Thoracic aorta (tissue), 2 donors: ENCODE data around the gene ARFGAP2. TPM values are rescaled to one million over a fixed set of nuclear protein-coding genes. Genes with fewer than 3 reads are reported as not detected.
"Not testable (repeated sequence)": the region's sequence is repeated elsewhere in the genome, so short reads cannot be mapped to it uniquely, and the experiment has no call there.

ENCODE experiments used
- ATAC-seq: fragments of 150-250 bp; one replicate; pipeline ENCODE4 v1.8.0; 2017; ENCODE audit warnings: low read depth; ENCODE audit not compliant: insufficient number of reproducible peaks, low FRiP score
- DNase-seq: peaks from one replicate; pipeline ENCODE4 v3.0.0-alpha.2; 2020; ENCODE audit warnings: low spot score
- H3K27ac ChIP-seq, 2 donors: fragments of 200-600 bp; sonication (generic); 1 replicate in 1 of 2; 2 replicates in 1 of 2; pipeline ENCODE4 v1.5.1; 2016; ENCODE audit warnings: mild to moderate bottlenecking in 2 of 2, moderate library complexity in 2 of 2
- H3K27me3 ChIP-seq: fragments of 200-600 bp; sonication (generic); replicated peaks from 2 replicates; pipeline ENCODE4 v1.6.0; 2016; ENCODE audit warnings: mild to moderate bottlenecking; ENCODE audit not compliant: insufficient read depth
- H3K36me3 ChIP-seq: fragments of 200-600 bp; sonication (generic); one replicate; pipeline ENCODE4 v1.5.1; 2016
- H3K4me1 ChIP-seq, 2 donors: fragments of 200-600 bp; sonication (generic); 1 replicate in 1 of 2; 2 replicates in 1 of 2; pipeline versions ENCODE4 v1.5.1 to v1.6.0; 2016; ENCODE audit warnings: low read depth in 2 of 2, mild to moderate bottlenecking in 1 of 2; ENCODE audit not compliant: control insufficient read depth in 1 of 2
- H3K4me3 ChIP-seq: fragments of 200-600 bp; sonication (generic); 2 replicates; pipeline ENCODE4 v1.5.1; 2016; ENCODE audit warnings: mild to moderate bottlenecking
- H3K9me3 ChIP-seq: fragments of 200-600 bp; sonication (generic); 2 replicates; pipeline ENCODE4 v1.5.1; 2016
- CTCF ChIP-seq: fragments of 200-600 bp; sonication (generic); IDR thresholded peaks from one replicate; pipeline ENCODE4 v1.5.1; 2019; ENCODE audit warnings: antibody characterized with exemption
- total RNA-seq, 2 donors: library from RNA; depleted of rRNA; stranded (reverse); fragments of >200 nt; gene quantifications; one replicate each; pipeline versions ENCODE4 v1.1.0 to v1.2.3, GENCODE V29; 2016

Gene ARFGAP2
- total RNA-seq, 2 donors from 2014 or later = 122 to 164 TPM

- no peak for ATAC-seq
- H3K9me3 ChIP-seq = no peaks in the 10 kb centered on the region
- DNase-seq = no peak
- H3K36me3 ChIP-seq = no peaks in the 10 kb centered on the region
- H3K4me3 ChIP-seq = no peak overlapping the region
- no peak overlapping the region for H3K27ac ChIP-seq
- H3K27me3 ChIP-seq = no peaks in the 10 kb centered on the region
- H3K4me1 ChIP-seq = peaks cover 0 to 5% of the 10 kb centered on the region in 2 donors
- TF ChIP-seq CTCF = no peak
Observed at GRCh38 chr11:47207459-47207858, 30.8 kb upstream of the ARFGAP2 start.

GRCh38 chr11:47206577-47206976 is 29.9 kb upstream of the ARFGAP2 start:
- not testable (repeated sequence) for H3K4me1 ChIP-seq, H3K36me3 ChIP-seq, DNase-seq, H3K27ac ChIP-seq, ATAC-seq, H3K9me3 ChIP-seq, H3K4me3 ChIP-seq, H3K27me3 ChIP-seq

GRCh38 chr11:47204637-47204989 is 27.9 kb upstream of the ARFGAP2 start:
- ATAC-seq = no peak
- DNase-seq = no peak
- Histone ChIP-seq H3K27me3 (no peaks in the 10 kb centered on the region), H3K36me3 (no peaks in the 10 kb centered on the region), H3K9me3 (no peaks in the 10 kb centered on the region), H3K4me3 (no peak overlapping the region), H3K27ac (peak overlapping the region in 1 of 2 donors; percentile 5), H3K4me1 (peaks cover 0 to 5% of the 10 kb centered on the region in 2 donors)
- TF ChIP-seq CTCF = no peak

GRCh38 chr11:47202576-47202975 is 25.9 kb upstream of the ARFGAP2 start:
- DNase-seq (no peak), ATAC-seq (no peak)
- Histone ChIP-seq H3K4me1 (peaks cover 0 to 5% of the 10 kb centered on the region in 2 donors), H3K27me3 (no peaks in the 10 kb centered on the region), H3K36me3 (no peaks in the 10 kb centered on the region), H3K4me3 (no peak overlapping the region), H3K9me3 (no peaks in the 10 kb centered on the region), H3K27ac (no peak overlapping the region)
- no peak for TF ChIP-seq CTCF

GRCh38 chr11:47201015-47201414 is 24.3 kb upstream of the ARFGAP2 start:
- Histone ChIP-seq H3K4me3 (no peak overlapping the region), H3K36me3 (no peaks in the 10 kb centered on the region), H3K9me3 (no peaks in the 10 kb centered on the region), H3K27me3 (no peaks in the 10 kb centered on the region), H3K4me1 (peaks cover 0 to 5% of the 10 kb centered on the region in 2 donors), H3K27ac (no peak overlapping the region)
- ATAC-seq (no peak), DNase-seq (no peak)
- TF ChIP-seq CTCF = no peak

GRCh38 chr11:47198161-47198560 is 21.5 kb upstream of the ARFGAP2 start:
- not testable (repeated sequence) for H3K27me3 ChIP-seq, H3K4me3 ChIP-seq, ATAC-seq, H3K36me3 ChIP-seq, H3K4me1 ChIP-seq, H3K9me3 ChIP-seq, H3K27ac ChIP-seq, DNase-seq
